Coronary artery (tissue), 2 donors: ENCODE data around the gene COL27A1.

Experiments
- DNase-seq: peaks from one replicate; pipeline ENCODE4 v3.0.0-alpha.2; 2017; ENCODE audit warnings: low spot score
- H3K27ac ChIP-seq, 2 donors: fragments of 200-600 bp; sonication (generic); one replicate each; pipeline ENCODE4 v1.5.1; 2016 to 2019
- H3K4me3 ChIP-seq: fragments of 200-600 bp; sonication (generic); 2 replicates; pipeline ENCODE4 v1.5.1; 2016; ENCODE audit warnings: mild to moderate bottlenecking, moderate library complexity
- CTCF ChIP-seq: fragments of 200-600 bp; sonication (generic); IDR thresholded peaks from one replicate; pipeline ENCODE4 v1.5.1; 2019; ENCODE audit warnings: antibody characterized with exemption

Gene COL27A1

GRCh38 chr9:114150608-114151007 is 4.7 kb upstream of the COL27A1 start:
- TF ChIP-seq CTCF: no peak

DNA sequence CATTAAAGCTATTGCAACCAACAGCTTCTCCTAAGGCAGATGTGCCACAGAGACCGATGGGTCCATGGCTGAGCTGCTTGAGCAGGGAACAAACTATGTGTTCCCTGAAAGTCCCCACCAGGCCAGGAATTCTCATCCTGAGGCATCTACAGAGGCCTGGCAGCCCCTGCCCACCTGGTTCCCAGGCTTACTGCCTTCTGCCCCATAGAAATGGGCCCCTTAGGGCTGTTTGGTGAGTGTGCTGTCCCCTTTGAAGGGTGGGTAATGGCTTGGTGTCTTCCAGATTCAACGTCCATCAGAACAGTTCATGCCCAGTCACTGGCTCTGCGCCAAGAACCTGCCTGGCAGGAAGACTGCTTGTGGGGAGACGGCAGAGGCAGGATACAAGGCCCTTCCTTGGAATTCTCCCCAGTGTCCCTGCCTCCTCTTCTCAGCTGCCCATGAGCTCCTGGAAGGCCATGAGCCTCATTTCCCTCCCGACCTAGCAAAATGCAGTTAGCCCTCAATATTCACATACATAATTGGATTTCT is 3.8 kb upstream of the COL27A1 start:
- no peak overlapping the region for H3K27ac ChIP-seq
- no peak overlapping the region for H3K4me3 ChIP-seq
- no peak for DNase-seq
- TF ChIP-seq CTCF: no peak

More at GRCh38 chr9:114150608-114151007, 4.7 kb upstream of the COL27A1 start:
- Histone ChIP-seq H3K4me3 (no peak overlapping the region), H3K27ac (no peak overlapping the region)
- no peak for DNase-seq

GRCh38 chr9:114153761-114154599 is 1.4 kb upstream of the COL27A1 start:
- no peak for TF ChIP-seq CTCF
- Histone ChIP-seq H3K27ac (no peak overlapping the region), H3K4me3 (peak overlapping the region; percentile 81)
- no peak for DNase-seq

- DNase-seq: no peak
- peak overlapping the region; percentile 81 for H3K4me3 ChIP-seq
Measured at GRCh38 chr9:114154600-114155102, 686 bp upstream of the COL27A1 start.

GRCh38 chr9:114155995-114156656 is 789 bp downstream of the COL27A1 start:
- TF ChIP-seq CTCF: no peak
- Histone ChIP-seq H3K4me3 (peak overlapping the region; percentile 81), H3K27ac (peak overlapping the region; percentile 78 to 82)
- no peak for DNase-seq

More at GRCh38 chr9:114154600-114155102, 686 bp upstream of the COL27A1 start:
- H3K27ac ChIP-seq: no peak overlapping the region
- no peak for TF ChIP-seq CTCF

DNA sequence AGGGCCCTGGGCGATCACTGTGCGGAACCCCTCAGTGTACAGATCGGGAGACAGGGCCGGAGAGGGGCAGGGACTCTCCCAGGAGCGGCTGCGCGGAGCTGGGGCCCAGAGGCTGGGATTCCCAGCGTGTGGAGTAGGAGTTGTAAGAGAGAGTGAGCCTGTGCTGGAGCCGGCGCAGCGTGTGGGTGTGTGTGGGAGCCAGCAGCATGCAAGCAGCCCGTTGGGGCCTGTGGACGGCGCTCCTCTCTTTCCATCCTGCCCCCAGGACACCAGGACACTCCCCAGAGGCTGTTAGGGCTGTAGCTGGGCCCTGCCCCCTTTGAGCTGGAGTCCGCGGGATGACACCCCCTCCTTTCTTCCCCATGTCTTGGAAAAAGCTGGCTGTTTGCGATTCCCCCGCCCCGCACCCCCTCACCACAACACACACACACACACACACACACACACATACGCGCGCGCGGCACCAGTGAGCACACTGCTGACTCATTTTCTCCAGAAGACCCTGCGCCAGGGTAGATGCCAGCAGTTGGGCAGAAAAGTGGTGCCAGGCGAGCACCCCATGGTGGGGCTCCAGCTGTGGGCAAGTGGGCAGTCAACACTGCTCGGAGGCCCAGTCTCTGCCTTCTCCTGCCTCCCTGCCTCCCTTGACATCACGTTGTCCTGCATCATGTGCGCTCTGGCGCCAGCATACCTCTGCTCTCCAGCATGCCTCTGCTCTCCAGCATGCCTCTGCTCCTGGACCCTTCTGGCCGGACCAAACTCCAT is 1.5 kb downstream of the COL27A1 start:
- Histone ChIP-seq H3K4me3 (peak overlapping the region; percentile 81), H3K27ac (peak overlapping the region; percentile 78 to 82)
- DNase-seq: no peak
- TF ChIP-seq CTCF: no peak
